ENCODE data around the gene CRYBB3. TPM values are rescaled to one million over a fixed set of nuclear protein-coding genes. Genes with fewer than 3 reads are reported as not detected.

CRYBB3 gene
- total and polyA plus RNA-seq, 2 of the 13 experiments (the other 11 are each of a cell fraction or from before 2014, with no cell fraction given) = 0.18 to 0.28 TPM

- TF ChIP-seq ZHX2 (IDR thresholded peaks at IDR 0.05; ENCODE audit: low read depth) (no peak), ZHX2 (CRISPR knock-in tag; IDR thresholded peaks at IDR 0.05; ENCODE audit: borderline replicate concordance) (no peak), SRSF4 (IDR thresholded peaks at IDR 0.05; ENCODE audit: low read depth, low read length, poor library complexity, severe bottlenecking) (no peak)
These were observed 19.6 kb downstream of the CRYBB3 start, which contains the start of gene CRYBB2 (continued) for GRCh38 chr22:25219211-25219689.

GRCh38 chr22:25219948-25220442 is 20.3 kb downstream of the CRYBB3 start:
- H3K9me3 ChIP-seq (ENCODE audit: low read length) = no peaks in the 10 kb centered on the region
- 0 out of 2 replicates have a peak, but pooled peaks cover 7% of the 10 kb centered on the region for H3K4me1 ChIP-seq (ENCODE audit: insufficient read depth, low read length)
- ChIA-PET POLR2A (no interaction called here), CTCF (ENCODE audit: low intra/inter-chr PET ratio, low total read pairs) (no interaction called here)
- H4K20me1 ChIP-seq (ENCODE audit: insufficient read depth, low read length) = no peaks in the 10 kb centered on the region
- ATAC-seq (no peak), DNase-seq (ENCODE audit: low spot score) (no peak), FAIRE-seq (no peak)
- no peak overlapping the region for H3K9ac ChIP-seq (ENCODE audit: insufficient read depth, low read depth, low read length)
- no peak overlapping the region for H3K4me2 ChIP-seq (ENCODE audit: low read depth, low read length)
- H3K27me3 ChIP-seq (ENCODE audit: control insufficient read depth in 1 of 2, insufficient read depth in 2 of 2, low read length in 2 of 2) = peaks cover 1 to 35% of the 10 kb centered on the region in 2 experiments; a peak in 3 of 5 replicates
- H2AFZ ChIP-seq (ENCODE audit: low read length) = no peak overlapping the region
- intact Hi-C loops (cut with micrococcal nuclease; ENCODE audit: unreplicated experiment) = no loop called here
- H3K79me2 ChIP-seq (ENCODE audit: insufficient read depth, low read length) = no peaks in the 10 kb centered on the region
- BruUV-seq (replicated peaks) = no TSS peak
- H3K27ac ChIP-seq (ENCODE audit: extremely low read length, insufficient read depth, low read length) = no peak overlapping the region
- 19% methylated on average over 4 of the region's 4 CpGs for WGBS (ENCODE audit: low lambda C conversion rate)
- in situ Hi-C loops (cut with HindIII; ENCODE audit: extremely low pct_ligation_motif_present, low pct_unique_long_range_greater_than_20kb) = no loop called here
- H3K4me3 ChIP-seq (replicated peaks in 1 of 3; ENCODE audit: insufficient read depth in 1 of 3, low read depth in 2 of 3, low read length in 3 of 3) = no peak overlapping the region
- no peaks in the 10 kb centered on the region for H3K36me3 ChIP-seq (replicated peaks in 1 of 2; ENCODE audit: control insufficient read depth in 1 of 2, insufficient read depth in 2 of 2, low read length in 2 of 2)
- TF ChIP-seq JUND (CRISPR knock-in tag; IDR thresholded peaks at IDR 0.05) (no peak), KDM4B (CRISPR knock-in tag; IDR thresholded peaks at IDR 0.05) (no peak), ZNF687 (CRISPR knock-in tag; IDR thresholded peaks at IDR 0.05) (no peak), ZSCAN20 (CRISPR knock-in tag; IDR thresholded peaks at IDR 0.05; ENCODE audit: borderline replicate concordance) (no peak)

Measured in HepG2 (cell line).